Bronchial epithelial cell (primary cell): Measurements from ENCODE around the gene RNF26. TPM values are rescaled to one million over a fixed set of nuclear protein-coding genes. Genes with fewer than 3 reads are reported as not detected.

Experiments
- DNase-seq: peaks from one replicate; pipeline ENCODE4 v3.0.0-alpha.2; 2010; ENCODE audit warnings: low read depth
- FAIRE-seq: peaks from 2 replicates; lab custom pipeline; 2011; peaks lifted over from hg19 to GRCh38; lab: Jason Lieb, UNC
- H3K27me3 ChIP-seq: 2 replicates; pipeline ENCODE4 v1.5.1; 2011; ENCODE audit warnings: low read length; ENCODE audit not compliant: control insufficient read depth, insufficient read depth
- H3K36me3 ChIP-seq: 2 replicates; pipeline ENCODE4 v1.5.1; 2011; ENCODE audit warnings: low read length; ENCODE audit not compliant: control insufficient read depth, insufficient read depth
- H3K4me3 ChIP-seq: 2 replicates; pipeline ENCODE4 v1.5.1; 2011; ENCODE audit warnings: mild to moderate bottlenecking, low read depth, low read length, control low read depth
- CTCF ChIP-seq: IDR thresholded peaks from 2 replicates; pipeline ENCODE4 v1.5.1; 2011; ENCODE audit warnings: mild to moderate bottlenecking, moderate library complexity, low read length, control low read depth, inconsistent platforms; ENCODE audit not compliant: insufficient read depth, severe bottlenecking
- total RNA-seq: library from RNA; depleted of rRNA; stranded (reverse); fragments of >200 nt; gene quantifications from 2 replicates; pipeline ENCODE4 v1.2.1, GENCODE V29; 2014

The RNF26 gene
- total RNA-seq, 1 donor from 2014 or later, result 2.4 TPM

- H3K36me3 ChIP-seq, result no peaks in the 10 kb centered on the region
- H3K4me3 ChIP-seq, result no peak overlapping the region
- FAIRE-seq (peak; percentile 75), DNase-seq (no peak)
- TF ChIP-seq CTCF, result no peak
- H3K27me3 ChIP-seq, result peaks cover 9% of the 10 kb centered on the region
Observed at GRCh38 chr11:119347242-119347641, 12.9 kb downstream of the RNF26 start.

- no peaks in the 10 kb centered on the region for H3K36me3 ChIP-seq
- no peak for TF ChIP-seq CTCF
- no peak overlapping the region for H3K4me3 ChIP-seq
- FAIRE-seq, result no peak
- no peak for DNase-seq
- H3K27me3 ChIP-seq, result peaks cover 7% of the 10 kb centered on the region
Observed at GRCh38 chr11:119347940-119348605, 13.7 kb downstream of the RNF26 start.

- H3K36me3 ChIP-seq, result no peaks in the 10 kb centered on the region
- H3K27me3 ChIP-seq, result peaks cover 7% of the 10 kb centered on the region
- DNase-seq, result no peak
- no peak for TF ChIP-seq CTCF
- no peak overlapping the region for H3K4me3 ChIP-seq
- FAIRE-seq, result no peak
Observed at GRCh38 chr11:119350302-119350701, 16.0 kb downstream of the RNF26 start.

GRCh38 chr11:119351232-119351631 lies 16.9 kb downstream of the RNF26 start:
- FAIRE-seq, result no peak
- H3K27me3 ChIP-seq, result peaks cover 7% of the 10 kb centered on the region
- no peaks in the 10 kb centered on the region for H3K36me3 ChIP-seq
- H3K4me3 ChIP-seq, result no peak overlapping the region
- DNase-seq, result no peak
- TF ChIP-seq CTCF, result no peak

GRCh38 chr11:119352857-119353260 lies 18.5 kb downstream of the RNF26 start:
- no peaks in the 10 kb centered on the region for H3K36me3 ChIP-seq
- H3K4me3 ChIP-seq, result no peak overlapping the region
- FAIRE-seq (no peak), DNase-seq (no peak)
- no peak for TF ChIP-seq CTCF
- no peaks in the 10 kb centered on the region for H3K27me3 ChIP-seq

- H3K27me3 ChIP-seq, result no peaks in the 10 kb centered on the region
- no peak for TF ChIP-seq CTCF
- H3K36me3 ChIP-seq, result no peaks in the 10 kb centered on the region
- FAIRE-seq (no peak), DNase-seq (peak; percentile 61)
- no peak overlapping the region for H3K4me3 ChIP-seq
Observed at GRCh38 chr11:119355091-119355843, 20.9 kb downstream of the RNF26 start.
